ENCODE data around the gene ELF2.
A peak's percentile ranks its signal among the peaks of the same experiment; 100 is the strongest.
"Not testable (repeated sequence)": the region's sequence is repeated elsewhere in the genome, so short reads cannot be mapped to it uniquely, and the experiment has no call there.

Gene ELF2

DNA sequence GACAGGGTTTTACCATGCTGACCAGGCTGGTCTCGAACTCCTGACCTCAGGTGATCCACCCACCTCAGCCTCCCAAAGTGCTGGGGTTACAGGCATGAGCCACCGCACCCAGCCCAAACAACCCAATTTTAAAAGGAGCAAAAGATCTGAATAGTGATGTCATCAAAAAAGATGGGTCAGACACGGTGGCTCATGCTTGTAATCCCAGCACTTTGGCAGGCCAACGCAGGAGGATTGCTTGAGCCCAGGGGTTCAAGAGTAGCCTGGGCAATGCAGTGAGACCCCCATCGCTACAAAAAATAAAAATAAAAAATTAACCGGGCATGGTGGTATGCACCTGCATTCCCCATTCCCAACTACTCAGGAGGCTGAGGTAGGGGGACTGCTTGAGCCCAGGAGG, 6.1 kb downstream of the ELF2 start:
- Histone ChIP-seq H3K27me3 (no peaks in the 10 kb centered on the region), H3K4me1 (peaks cover 0 to 79% (median 28%) of the 10 kb centered on the region in 4 donors), H3K9me3 (no peaks in the 10 kb centered on the region), H3K4me3 (no peak overlapping the region), H3K36me3 (no peaks in the 10 kb centered on the region), H3K27ac (peak overlapping the region in 1 of 2 donors; percentile 58)
- no peak for DNase-seq
- intact Hi-C loops (cut with DNase I; ENCODE audit: low total_unique reads), result loop anchor here (5.0 to 10.0 kb wide), 2 partner anchors 69 to 156 kb away; partner anchors contain the start of gene NOCT
- no peak for TF ChIP-seq CTCF (IDR thresholded peaks at IDR 0.05)

DNA sequence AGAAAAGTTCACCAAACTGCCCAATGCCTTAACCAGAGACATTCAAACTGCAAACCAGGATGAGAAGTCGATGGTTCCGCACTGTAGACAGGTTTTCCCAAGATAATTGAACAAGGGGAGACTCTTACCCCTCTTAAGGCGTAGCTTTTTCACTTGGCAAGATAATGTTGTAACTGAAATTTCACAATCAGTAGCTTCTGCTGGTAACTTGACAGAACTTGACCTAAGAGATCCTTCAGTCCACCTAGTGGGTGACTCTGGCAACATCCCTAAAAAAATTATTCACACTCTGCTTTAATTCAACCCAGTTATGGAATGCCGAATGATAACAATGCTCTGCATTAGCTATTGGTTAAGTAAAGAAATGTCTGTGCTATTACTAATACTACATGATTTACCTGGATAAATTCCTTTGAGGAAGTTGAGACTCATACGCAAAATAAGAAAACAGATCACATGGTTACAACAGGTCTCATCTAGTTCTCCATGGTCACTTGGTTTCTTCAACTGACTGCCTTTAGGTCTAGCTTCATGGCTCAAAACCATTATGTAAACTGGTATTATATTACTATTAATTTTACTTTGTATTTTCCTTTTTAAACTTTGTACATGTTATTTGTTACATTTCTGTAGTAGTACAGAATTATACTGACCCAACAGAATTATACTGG, 9.1 kb downstream of the ELF2 start:
- H3K9me3 ChIP-seq, result no peaks in the 10 kb centered on the region
- intact Hi-C loops (cut with DNase I; ENCODE audit: low total_unique reads), result no loop called here
- no peaks in the 10 kb centered on the region for H3K27me3 ChIP-seq
- peak overlapping the region in 1 of 2 donors; percentile 29 for H3K27ac ChIP-seq
- no peak overlapping the region for H3K4me3 ChIP-seq
- DNase-seq, result no peak
- peak; percentile 21 to 43 for TF ChIP-seq CTCF (IDR thresholded peaks at IDR 0.05)
- H3K36me3 ChIP-seq, result no peaks in the 10 kb centered on the region
- H3K4me1 ChIP-seq, result peaks cover 0 to 88% (median 30%) of the 10 kb centered on the region in 4 donors

- no peak for TF ChIP-seq CTCF (IDR thresholded peaks at IDR 0.05)
- H3K4me1 ChIP-seq, result peaks cover 0 to 89% (median 20%) of the 10 kb centered on the region in 4 donors
Measured at GRCh38 chr4:139164731-139165130, 12.3 kb downstream of the ELF2 start.

DNA sequence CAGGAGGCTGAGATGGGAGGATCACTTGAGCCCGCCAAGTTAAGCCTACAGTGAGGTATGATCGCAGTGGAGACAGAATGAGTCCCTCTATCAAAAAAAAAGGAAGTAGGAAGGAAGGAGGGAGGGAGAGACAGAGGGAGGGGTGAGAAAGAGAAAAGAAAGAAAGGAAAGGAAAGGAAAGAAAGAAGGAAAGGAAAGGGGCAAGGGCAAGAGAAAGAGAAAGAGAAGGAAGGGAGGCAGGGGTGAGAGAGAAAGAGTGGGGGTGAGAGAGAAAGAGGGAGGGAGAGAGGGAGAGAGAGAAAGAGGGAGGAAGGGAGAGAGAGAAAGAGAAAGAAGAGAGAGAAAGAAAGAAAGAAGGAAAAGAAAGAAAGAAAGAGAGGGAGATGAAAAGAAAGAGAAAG, 13.2 kb downstream of the ELF2 start:
- Histone ChIP-seq H3K4me1 (peaks cover 0 to 88% (median 20%) of the 10 kb centered on the region in 4 donors), H3K27me3 (no peaks in the 10 kb centered on the region), H3K9me3 (no peaks in the 10 kb centered on the region), H3K27ac (no peak overlapping the region), H3K4me3 (no peak overlapping the region), H3K36me3 (no peaks in the 10 kb centered on the region)
- DNase-seq, result no peak
- intact Hi-C loops (cut with DNase I; ENCODE audit: low total_unique reads), result no loop called here
- no peak for TF ChIP-seq CTCF (IDR thresholded peaks at IDR 0.05)

More at GRCh38 chr4:139164731-139165130, 12.3 kb downstream of the ELF2 start:
- H3K4me3 ChIP-seq, result no peak overlapping the region
- no peak overlapping the region for H3K27ac ChIP-seq
- intact Hi-C loops (cut with DNase I; ENCODE audit: low total_unique reads), result no loop called here
- H3K9me3 ChIP-seq, result no peaks in the 10 kb centered on the region
- no peak for DNase-seq
- H3K36me3 ChIP-seq, result no peaks in the 10 kb centered on the region
- H3K27me3 ChIP-seq, result no peaks in the 10 kb centered on the region

GRCh38 chr4:139157977-139158376, 19.0 kb downstream of the ELF2 start:
- H3K36me3 ChIP-seq; DNase-seq; H3K4me3 ChIP-seq; intact Hi-C loops (cut with DNase I; ENCODE audit: low total_unique reads); H3K9me3 ChIP-seq; H3K27me3 ChIP-seq; H3K27ac ChIP-seq: not testable (repeated sequence)
- peaks cover 0 to 75% (median 16%) of the 10 kb centered on the region in 4 donors for H3K4me1 ChIP-seq

DNA sequence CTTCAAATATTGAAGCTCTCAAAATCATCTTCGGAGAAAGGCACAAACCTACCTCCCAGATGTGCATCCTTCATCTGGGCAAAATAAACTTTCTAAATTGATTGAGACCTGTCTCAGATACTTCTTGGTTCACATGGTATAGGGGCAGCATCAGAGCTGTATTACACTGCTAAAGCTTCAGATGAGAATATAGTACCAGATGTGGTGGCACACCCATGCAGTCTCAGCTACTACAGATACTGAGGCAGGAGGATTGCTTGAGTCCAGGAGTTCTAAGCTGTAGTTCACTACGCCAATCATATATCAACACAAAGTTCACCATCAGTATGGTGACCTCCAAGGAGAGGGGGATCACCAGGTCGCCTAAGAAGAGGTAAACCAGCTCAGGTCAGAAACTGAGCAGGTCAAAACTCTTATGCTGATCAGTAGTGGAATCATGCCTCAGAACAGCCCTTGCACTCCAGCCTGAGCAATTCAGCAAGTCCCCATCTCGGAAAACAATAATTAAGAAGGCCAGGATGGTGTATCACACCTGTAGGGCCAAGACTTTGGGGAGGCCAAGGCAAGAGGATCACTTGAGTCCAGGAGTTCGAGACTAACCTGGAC, 22.0 kb downstream of the ELF2 start:
- TF ChIP-seq CTCF (IDR thresholded peaks at IDR 0.05), result no peak
- H3K36me3 ChIP-seq, result no peaks in the 10 kb centered on the region
- DNase-seq, result no peak
- H3K4me1 ChIP-seq, result peaks cover 0 to 68% (median 15%) of the 10 kb centered on the region in 4 donors
- H3K27me3 ChIP-seq, result no peaks in the 10 kb centered on the region
- H3K4me3 ChIP-seq, result no peak overlapping the region
- intact Hi-C loops (cut with DNase I; ENCODE audit: low total_unique reads), result no loop called here
- H3K9me3 ChIP-seq, result no peaks in the 10 kb centered on the region
- no peak overlapping the region for H3K27ac ChIP-seq

Measured in tibial artery (tissue), 4 donors.